ENCODE measurements around the gene NFATC3. TPM values are rescaled to one million over a fixed set of nuclear protein-coding genes. Genes with fewer than 3 reads are reported as not detected.

Gene NFATC3
- total RNA-seq, 1 donor from 2014 or later = 33.1 TPM

- Mint-ChIP-seq H3K36me3 (ENCODE audit: unreplicated experiment) (no peaks in the 10 kb centered on the region), H3K27me3 (ENCODE audit: unreplicated experiment) (no peaks in the 10 kb centered on the region), H3K9me3 (ENCODE audit: unreplicated experiment) (no peaks in the 10 kb centered on the region), H3K27ac (ENCODE audit: unreplicated experiment) (peak overlapping the region; percentile 8), H3K4me3 (ENCODE audit: unreplicated experiment) (no peak overlapping the region), H3K4me1 (ENCODE audit: low read depth, unreplicated experiment) (no peaks in the 10 kb centered on the region)
- DNase-seq = no peak
- no peak for TF ChIP-seq CTCF (IDR thresholded peaks at IDR 0.05; ENCODE audit: partially characterized antibody, unreplicated experiment)
Measured at GRCh38 chr16:68046106-68046505, 39.1 kb upstream of the NFATC3 start.

GRCh38 chr16:68047987-68048386, 37.2 kb upstream of the NFATC3 start:
- Mint-ChIP-seq H3K36me3 (ENCODE audit: unreplicated experiment) (no peaks in the 10 kb centered on the region), H3K27me3 (ENCODE audit: unreplicated experiment) (no peaks in the 10 kb centered on the region), H3K4me3 (ENCODE audit: unreplicated experiment) (no peak overlapping the region), H3K9me3 (ENCODE audit: unreplicated experiment) (no peaks in the 10 kb centered on the region), H3K27ac (ENCODE audit: unreplicated experiment) (no peak overlapping the region), H3K4me1 (ENCODE audit: low read depth, unreplicated experiment) (no peaks in the 10 kb centered on the region)
- DNase-seq = no peak
- TF ChIP-seq CTCF (IDR thresholded peaks at IDR 0.05; ENCODE audit: partially characterized antibody, unreplicated experiment) = no peak

- H3K4me3 Mint-ChIP-seq (ENCODE audit: unreplicated experiment) = no peak overlapping the region
- DNase-seq = no peak
- peaks cover 2% of the 10 kb centered on the region for H3K27me3 Mint-ChIP-seq (ENCODE audit: unreplicated experiment)
- H3K27ac Mint-ChIP-seq (ENCODE audit: unreplicated experiment) = no peak overlapping the region
- TF ChIP-seq CTCF (IDR thresholded peaks at IDR 0.05; ENCODE audit: partially characterized antibody, unreplicated experiment) = no peak
- H3K9me3 Mint-ChIP-seq (ENCODE audit: unreplicated experiment) = peaks cover 2% of the 10 kb centered on the region
- H3K4me1 Mint-ChIP-seq (ENCODE audit: low read depth, unreplicated experiment) = peaks cover 2% of the 10 kb centered on the region
- H3K36me3 Mint-ChIP-seq (ENCODE audit: unreplicated experiment) = no peaks in the 10 kb centered on the region
Measured at GRCh38 chr16:68049449-68049848, 35.7 kb upstream of the NFATC3 start.

GRCh38 chr16:68055395-68055794, 29.8 kb upstream of the NFATC3 start:
- peaks cover 2% of the 10 kb centered on the region for H3K27me3 Mint-ChIP-seq (ENCODE audit: unreplicated experiment)
- no peak for DNase-seq
- no peak for TF ChIP-seq CTCF (IDR thresholded peaks at IDR 0.05; ENCODE audit: partially characterized antibody, unreplicated experiment)
- H3K36me3 Mint-ChIP-seq (ENCODE audit: unreplicated experiment) = no peaks in the 10 kb centered on the region
- peaks cover 2% of the 10 kb centered on the region for H3K4me1 Mint-ChIP-seq (ENCODE audit: low read depth, unreplicated experiment)
- H3K27ac Mint-ChIP-seq (ENCODE audit: unreplicated experiment) = no peak overlapping the region
- peaks cover 2% of the 10 kb centered on the region for H3K9me3 Mint-ChIP-seq (ENCODE audit: unreplicated experiment)
- H3K4me3 Mint-ChIP-seq (ENCODE audit: unreplicated experiment) = no peak overlapping the region

- Mint-ChIP-seq H3K9me3 (ENCODE audit: unreplicated experiment) (no peaks in the 10 kb centered on the region), H3K27ac (ENCODE audit: unreplicated experiment) (no peak overlapping the region), H3K4me3 (ENCODE audit: unreplicated experiment) (no peak overlapping the region), H3K36me3 (ENCODE audit: unreplicated experiment) (peaks cover under 1% of the 10 kb centered on the region), H3K27me3 (ENCODE audit: unreplicated experiment) (no peaks in the 10 kb centered on the region), H3K4me1 (ENCODE audit: low read depth, unreplicated experiment) (peaks cover 8% of the 10 kb centered on the region)
- TF ChIP-seq CTCF (IDR thresholded peaks at IDR 0.05; ENCODE audit: partially characterized antibody, unreplicated experiment) = no peak
- no peak for DNase-seq
Measured at GRCh38 chr16:68059804-68060203, 25.4 kb upstream of the NFATC3 start.
